ENCODE measurements around the gene KHSRP. TPM values are rescaled to one million over a fixed set of nuclear protein-coding genes. Genes with fewer than 3 reads are reported as not detected.

KHSRP gene
- total and polyA plus RNA-seq, 9 donors, result 56.2 to 260 (median 250) TPM

- Histone ChIP-seq H3K4me1 (ENCODE audit: insufficient read depth) (peaks cover 10% of the 10 kb centered on the region), H3K27me3 (no peaks in the 10 kb centered on the region), H3K9me3 (peaks cover 0 to 2% of the 10 kb centered on the region in 2 donors), H3K27ac (peak within 1 kb of the TSS; percentile 28 to 75), H3K36me3 (no peaks in the 10 kb centered on the region), H3K4me3 (peak within 1 kb of the TSS; percentile 76)
- DNase-seq, result peak; percentile 59 to 77 (median 66)
- WGBS, 3 donors, result 0 to 1% (median 1%) methylated on average over 34 to 70 of the region's 70 CpGs
- intact Hi-C loops (cut with DNase I), result no loop called here
- TF ChIP-seq CTCF (IDR thresholded peaks at IDR 0.05) (no peak), POLR2A (IDR thresholded peaks at IDR 0.05) (no peak), EP300 (IDR thresholded peaks at IDR 0.05) (no peak)
Observed at GRCh38 chr19:6459262-6460098, 34.9 kb upstream of the KHSRP start, which contains the start of gene SLC25A23. SLC25A23 (minus strand) TSS chr19:6459792; CDS start chr19:6459628, 164 bp downstream.

- H3K4me3 ChIP-seq, result peak overlapping the region; percentile 76
- TF ChIP-seq EP300 (IDR thresholded peaks at IDR 0.05), result no peak
- TF ChIP-seq POLR2A (IDR thresholded peaks at IDR 0.05), result no peak
- no peak for TF ChIP-seq CTCF (IDR thresholded peaks at IDR 0.05)
- H3K4me1 ChIP-seq (ENCODE audit: insufficient read depth), result peaks cover 10% of the 10 kb centered on the region
- peak in 3 of 5 donors; percentile 13 to 52 (median 41) for DNase-seq
- peaks cover 0 to 9% of the 10 kb centered on the region in 2 donors for H3K9me3 ChIP-seq
- H3K36me3 ChIP-seq, result no peaks in the 10 kb centered on the region
- intact Hi-C loops (cut with DNase I), result no loop called here
- peak overlapping the region; percentile 28 to 75 for H3K27ac ChIP-seq
- no peaks in the 10 kb centered on the region for H3K27me3 ChIP-seq
- WGBS, 3 donors, result 17 to 24% (median 23%) methylated on average over 12 to 16 of the region's 16 CpGs
Observed at GRCh38 chr19:6458695-6459261, 34.2 kb upstream of the KHSRP start.

- DNase-seq, result peak in 4 of 5 donors; percentile 12 to 52 (median 30)
- TF ChIP-seq POLR2A (IDR thresholded peaks at IDR 0.05), result no peak
- TF ChIP-seq CTCF (IDR thresholded peaks at IDR 0.05), result no peak
- no peak for TF ChIP-seq EP300 (IDR thresholded peaks at IDR 0.05)
- no peaks in the 10 kb centered on the region for H3K27me3 ChIP-seq
- no peaks in the 10 kb centered on the region for H3K36me3 ChIP-seq
- H3K9me3 ChIP-seq, result peaks cover 0 to 10% of the 10 kb centered on the region in 2 donors
- H3K4me3 ChIP-seq, result peak overlapping the region; percentile 76
- intact Hi-C loops (cut with DNase I), result no loop called here
- whole genome bisulfite sequencing, 3 donors, result 69 to 73% (median 69%) methylated on average over 17 of the region's 17 CpGs
- peaks cover 10% of the 10 kb centered on the region for H3K4me1 ChIP-seq (ENCODE audit: insufficient read depth)
- no peak overlapping the region for H3K27ac ChIP-seq
Observed at GRCh38 chr19:6457958-6458694, 33.5 kb upstream of the KHSRP start.

DNA sequence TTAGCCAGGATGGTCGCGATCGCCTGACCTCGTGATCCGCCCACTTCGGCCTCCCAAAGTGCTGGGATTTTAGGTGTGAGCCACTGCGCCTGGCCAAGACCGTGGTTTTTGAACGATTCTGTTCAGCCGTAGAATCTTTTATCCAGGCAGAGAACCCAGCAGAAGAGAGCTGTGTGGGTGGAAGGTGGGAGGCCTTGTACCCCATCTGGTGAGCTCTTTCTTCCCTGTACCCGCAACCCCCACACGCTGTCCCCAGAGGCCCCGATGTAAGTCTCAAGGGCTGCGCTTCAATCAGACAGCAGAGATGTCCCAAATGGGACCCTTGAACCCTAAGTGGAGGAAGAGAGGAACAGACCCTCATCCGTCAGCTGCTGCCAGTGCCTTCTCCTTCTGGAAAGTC lies 31.3 kb upstream of the KHSRP start:
- Histone ChIP-seq H3K4me1 (ENCODE audit: insufficient read depth) (peaks cover 10% of the 10 kb centered on the region), H3K9me3 (peaks cover 0 to 10% of the 10 kb centered on the region in 2 donors), H3K27ac (no peak overlapping the region), H3K36me3 (no peaks in the 10 kb centered on the region), H3K4me3 (no peak overlapping the region), H3K27me3 (no peaks in the 10 kb centered on the region)
- no peak for DNase-seq
- TF ChIP-seq POLR2A (IDR thresholded peaks at IDR 0.05) (no peak), EP300 (IDR thresholded peaks at IDR 0.05) (no peak), CTCF (IDR thresholded peaks at IDR 0.05) (no peak)
- intact Hi-C loops (cut with DNase I), result no loop called here
- WGBS, 3 donors, result 92 to 99% (median 97%) methylated on average over 15 of the region's 15 CpGs

Data from ovary (tissue), 9 donors.